ENCODE measurements around the gene RUNDC3A. TPM values are rescaled to one million over a fixed set of nuclear protein-coding genes. Genes with fewer than 3 reads are reported as not detected.
"Not testable (repeated sequence)": the region's sequence is repeated elsewhere in the genome, so short reads cannot be mapped to it uniquely, and the experiment has no call there.

Gene RUNDC3A
- total and polyA plus RNA-seq, 8 donors = 0.43 to 40.8 (median 4.5) TPM; not detected in 1

GRCh38 chr17:44361292-44362260 is 53.2 kb downstream of the RUNDC3A start:
- peaks cover 18 to 41% (median 31%) of the 10 kb centered on the region in 4 donors for H3K4me1 ChIP-seq
- peaks cover 0 to 57% (median 15%) of the 10 kb centered on the region in 3 donors for H3K27me3 ChIP-seq
- no peaks in the 10 kb centered on the region for H3K36me3 ChIP-seq
- no peak for TF ChIP-seq CTCF (IDR thresholded peaks at IDR 0.05)
- TF ChIP-seq EP300 (IDR thresholded peaks at IDR 0.05) = no peak
- TF ChIP-seq POLR2A (IDR thresholded peaks at IDR 0.05) = no peak
- TF ChIP-seq POLR2AphosphoS5 (IDR thresholded peaks at IDR 0.05) = no peak
- H3K4me3 ChIP-seq = no peak overlapping the region
- no peaks in the 10 kb centered on the region for H3K9me3 ChIP-seq
- no peak overlapping the region for H3K27ac ChIP-seq
- 47 to 53% (median 49%) methylated on average over 10 to 11 of the region's 11 CpGs for WGBS, 5 donors
- peak in 1 of 2 donors; percentile 56 for DNase-seq
- intact Hi-C loops (cut with DNase I; ENCODE audit: low total_unique reads) = no loop called here

- intact Hi-C loops (cut with DNase I; ENCODE audit: low total_unique reads) = no loop called here
- peak overlapping the region in 1 of 5 donors; percentile 77 for H3K27ac ChIP-seq
- 19 to 25% (median 20%) methylated on average over 6 to 11 of the region's 11 CpGs for WGBS, 5 donors
- peak overlapping the region; percentile 57 to 81 (median 68) for H3K4me3 ChIP-seq
- no peak for TF ChIP-seq EP300 (IDR thresholded peaks at IDR 0.05)
- no peak for TF ChIP-seq POLR2A (IDR thresholded peaks at IDR 0.05)
- TF ChIP-seq CTCF (IDR thresholded peaks at IDR 0.05) = no peak
- no peak for TF ChIP-seq POLR2AphosphoS5 (IDR thresholded peaks at IDR 0.05)
- H3K9me3 ChIP-seq = no peaks in the 10 kb centered on the region
- peaks cover 18 to 41% (median 31%) of the 10 kb centered on the region in 4 donors for H3K4me1 ChIP-seq
- peak in 1 of 2 donors; percentile 63 for DNase-seq
- no peaks in the 10 kb centered on the region for H3K36me3 ChIP-seq
- H3K27me3 ChIP-seq = peaks cover 0 to 57% (median 15%) of the 10 kb centered on the region in 3 donors
Observed at GRCh38 chr17:44362459-44362948, 54.1 kb downstream of the RUNDC3A start.

GRCh38 chr17:44362949-44363612 is 54.7 kb downstream of the RUNDC3A start:
- intact Hi-C loops (cut with DNase I; ENCODE audit: low total_unique reads) = no loop called here
- TF ChIP-seq CTCF (IDR thresholded peaks at IDR 0.05) = no peak
- TF ChIP-seq POLR2A (IDR thresholded peaks at IDR 0.05) = no peak
- TF ChIP-seq EP300 (IDR thresholded peaks at IDR 0.05) = no peak
- no peak for TF ChIP-seq POLR2AphosphoS5 (IDR thresholded peaks at IDR 0.05)
- Histone ChIP-seq H3K4me3 (peak overlapping the region; percentile 57 to 81 (median 68)), H3K36me3 (no peaks in the 10 kb centered on the region), H3K27ac (peak overlapping the region in 2 of 5 donors; percentile 10 to 77), H3K27me3 (peaks cover 0 to 57% (median 15%) of the 10 kb centered on the region in 3 donors), H3K4me1 (peaks cover 18 to 41% (median 31%) of the 10 kb centered on the region in 4 donors), H3K9me3 (no peaks in the 10 kb centered on the region)
- DNase-seq = peak in 1 of 2 donors; percentile 74
- 0 to 4% (median 1%) methylated on average over 6 to 45 of the region's 45 CpGs for WGBS, 5 donors

GRCh38 chr17:44363613-44364159 is 55.3 kb downstream of the RUNDC3A start, which contains the start of gene FAM171A2:
TSS of gene FAM171A2 (minus strand) at chr17:44363853. CDS start at chr17:44363714, 139 bp downstream.
- H3K36me3 ChIP-seq = no peaks in the 10 kb centered on the region
- peaks cover 18 to 41% (median 31%) of the 10 kb centered on the region in 4 donors for H3K4me1 ChIP-seq
- peak; percentile 62 to 91 for DNase-seq
- intact Hi-C loops (cut with DNase I; ENCODE audit: low total_unique reads) = no loop called here
- 0 to 7% (median 1%) methylated on average over 1 to 63 of the region's 63 CpGs for WGBS, 5 donors
- peak in 3 of 7 experiments; percentile 63 to 93 (median 79) for TF ChIP-seq CTCF (IDR thresholded peaks at IDR 0.05)
- TF ChIP-seq EP300 (IDR thresholded peaks at IDR 0.05) = no peak
- peak in 1 of 3 donors; percentile 23 for TF ChIP-seq POLR2AphosphoS5 (IDR thresholded peaks at IDR 0.05)
- peak within 1 kb of the TSS; percentile 57 to 81 (median 68) for H3K4me3 ChIP-seq
- peaks cover 0 to 63% (median 18%) of the 10 kb centered on the region in 3 donors for H3K27me3 ChIP-seq
- H3K27ac ChIP-seq = peak within 1 kb of the TSS in 2 of 5 donors; percentile 10 to 77
- no peaks in the 10 kb centered on the region for H3K9me3 ChIP-seq

GRCh38 chr17:44365051-44365450 is 56.6 kb downstream of the RUNDC3A start:
- H3K4me3 ChIP-seq; H3K27ac ChIP-seq; H3K9me3 ChIP-seq; intact Hi-C loops (cut with DNase I; ENCODE audit: low total_unique reads); H3K36me3 ChIP-seq; DNase-seq: not testable (repeated sequence)
- Histone ChIP-seq H3K27me3 (peaks cover 0 to 67% (median 22%) of the 10 kb centered on the region in 3 donors), H3K4me1 (peaks cover 18 to 37% (median 31%) of the 10 kb centered on the region in 4 donors)
- 85 to 90% (median 89%) methylated on average over 5 of the region's 5 CpGs for WGBS, 5 donors
